ENCODE measurements around the gene C10orf95.
A peak's percentile ranks its signal among the peaks of the same experiment; 100 is the strongest.

C10orf95 gene

DNA sequence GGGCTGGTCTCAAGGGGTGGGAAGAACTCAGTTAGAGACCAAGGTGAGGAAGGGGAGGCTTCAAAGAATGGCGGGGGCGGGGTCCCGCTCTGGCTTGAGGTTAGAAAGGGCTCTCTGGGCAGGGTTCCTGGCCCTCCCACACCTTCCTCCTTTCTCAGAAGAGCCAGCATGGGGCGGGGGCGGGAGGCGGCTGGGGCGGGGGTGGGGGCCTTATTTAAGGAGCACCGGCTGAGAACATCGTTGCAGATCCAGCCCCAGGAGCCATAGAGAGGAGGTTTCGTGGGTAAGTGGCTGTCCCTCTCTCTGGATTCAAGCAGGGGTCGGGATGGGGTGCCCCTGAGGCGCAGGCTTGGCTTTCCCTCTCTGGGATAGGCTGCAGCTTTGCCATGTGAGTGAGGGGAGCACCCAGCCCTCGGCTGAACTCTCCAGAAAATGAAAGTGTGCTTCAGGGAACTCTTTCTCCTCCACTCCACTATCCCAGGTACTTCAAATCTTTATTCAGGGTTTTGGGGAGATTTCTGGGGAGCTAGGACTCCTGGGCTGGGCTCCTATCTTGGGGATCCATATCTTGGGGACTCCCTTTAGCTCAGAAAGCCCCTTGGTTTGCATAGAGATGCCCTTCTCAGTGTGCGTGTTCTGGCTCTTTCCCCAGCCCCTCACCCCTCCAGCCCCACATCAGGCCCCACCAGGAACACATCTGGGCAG lies 15.7 kb downstream of the C10orf95 start:
- peak; percentile 56 for FAIRE-seq
- no peak for DNase-seq (ENCODE audit: insufficient read length, low spot score)

DNA sequence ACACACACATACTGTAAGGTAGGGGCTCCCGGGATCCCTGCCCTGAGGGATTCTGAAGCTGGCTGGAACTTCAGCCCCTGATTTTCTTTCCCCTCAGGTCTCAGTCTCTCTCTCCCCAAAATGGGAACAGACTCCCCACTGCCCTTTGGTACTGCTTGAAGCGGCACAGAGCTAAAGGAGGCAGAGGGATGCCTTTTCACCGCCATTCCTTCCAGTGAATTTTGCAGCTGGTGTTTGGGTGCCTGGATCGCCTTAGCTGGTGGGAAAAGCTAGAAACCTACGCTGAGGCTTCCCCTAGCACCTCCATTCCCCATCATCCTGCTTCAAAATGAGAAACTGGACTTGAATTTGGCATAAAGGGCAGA lies 16.2 kb downstream of the C10orf95 start:
- DNase-seq (ENCODE audit: insufficient read length, low spot score) (no peak), FAIRE-seq (no peak)

DNA sequence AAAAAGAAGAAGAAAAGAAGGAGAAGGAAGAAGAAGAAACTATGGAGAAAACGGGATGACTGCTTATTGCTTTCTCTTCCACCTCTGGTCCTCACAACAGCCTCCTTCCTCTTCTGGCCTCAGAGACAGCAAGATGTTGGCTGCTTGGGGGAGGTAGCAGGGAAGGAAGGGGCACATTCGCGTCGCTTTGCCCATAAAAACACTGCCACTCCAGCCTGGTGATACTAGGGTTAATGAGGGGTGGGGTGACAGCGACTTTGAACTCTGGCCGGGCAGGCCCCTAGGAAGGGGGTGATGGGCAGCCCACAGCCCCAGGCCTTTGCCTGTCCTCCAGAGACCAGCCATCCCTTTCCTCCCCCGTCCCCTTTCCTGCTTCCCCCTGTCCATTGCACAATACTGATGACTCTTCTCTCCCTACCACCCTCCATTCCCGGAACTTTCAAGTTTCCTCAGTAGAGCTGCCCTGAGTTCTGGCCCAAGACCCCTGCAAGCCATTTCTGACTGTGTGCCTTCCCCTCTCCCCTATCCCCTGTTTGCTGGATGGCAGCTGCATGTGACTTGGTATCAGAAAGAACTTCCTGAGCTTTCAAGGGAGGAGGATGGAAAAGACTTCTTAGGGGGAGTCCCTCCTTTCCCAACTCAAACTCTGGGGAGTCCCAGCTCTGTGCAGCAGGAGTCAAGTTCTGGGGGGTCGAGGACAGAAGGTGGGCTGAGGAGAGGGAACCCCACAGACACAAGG lies 16.8 kb downstream of the C10orf95 start:
- FAIRE-seq (no peak), DNase-seq (ENCODE audit: insufficient read length, low spot score) (no peak)

DNA sequence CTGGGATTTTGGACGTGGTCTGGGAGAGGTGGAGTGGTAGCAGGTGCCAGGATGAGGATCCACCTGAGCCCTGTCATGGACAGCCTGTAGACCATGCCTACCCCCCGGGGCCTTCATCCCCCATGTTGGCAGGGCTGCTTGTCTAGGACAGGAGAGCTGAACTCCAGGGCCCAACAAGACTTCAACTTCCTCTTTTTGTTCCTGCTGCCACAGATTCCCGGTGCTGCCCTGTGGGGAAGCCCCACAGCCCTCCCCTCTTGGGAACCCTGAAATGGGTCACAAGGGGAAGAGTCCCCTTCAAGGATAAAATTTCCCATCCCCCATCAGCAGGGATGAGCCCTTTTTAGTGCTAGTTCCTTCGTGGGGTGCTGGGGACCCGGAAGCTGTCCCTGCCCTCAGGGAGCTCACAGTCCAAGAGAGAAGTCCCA lies 17.7 kb downstream of the C10orf95 start:
- DNase-seq (ENCODE audit: insufficient read length, low spot score) = no peak
- FAIRE-seq = no peak

DNA sequence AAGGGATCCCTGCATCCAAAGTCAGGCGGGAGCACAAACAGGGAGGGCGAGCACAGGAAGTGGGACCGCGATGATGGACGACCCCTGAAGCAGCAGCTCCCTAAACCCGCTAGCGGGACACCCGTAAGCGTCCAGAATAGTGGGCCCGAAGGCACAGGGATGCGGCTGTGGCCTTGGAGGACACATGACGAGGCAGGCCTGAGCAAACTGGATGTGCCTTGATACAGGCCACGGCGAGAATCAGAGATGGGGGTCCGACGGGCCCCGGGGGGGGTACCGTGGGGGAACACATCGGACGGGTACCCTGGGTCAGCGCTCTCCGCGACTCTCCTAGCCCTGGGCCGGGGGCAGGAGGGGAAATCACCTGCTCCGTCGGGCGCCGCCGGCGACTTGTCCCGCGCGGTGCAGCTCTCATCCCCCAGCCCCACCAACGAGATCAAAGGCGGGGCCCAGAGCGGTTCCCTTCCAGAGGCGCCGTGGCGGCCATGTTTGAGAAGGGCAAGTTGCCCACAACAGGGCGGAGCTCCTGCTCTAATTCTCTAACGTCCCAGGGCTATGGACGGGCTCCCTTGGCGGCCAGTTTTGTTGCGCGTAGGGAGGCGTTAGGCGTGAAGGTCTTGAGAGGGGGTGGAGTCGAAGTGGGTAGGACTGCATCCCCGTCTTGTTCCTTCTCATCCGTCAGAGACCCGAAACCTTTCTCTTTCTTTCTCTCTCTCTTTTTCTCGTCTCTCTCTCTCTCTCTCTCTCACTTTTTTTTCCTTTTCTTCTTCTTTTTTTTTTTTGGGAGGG lies 19.0 kb downstream of the C10orf95 start, which contains the start of gene CUEDC2:
CUEDC2 (minus strand) TSS at position 413 of the 789 bp plus-strand sequence. CDS start 7,386 bp downstream, outside the sequence.
- DNase-seq (ENCODE audit: insufficient read length, low spot score) (peak; percentile 89), FAIRE-seq (peak; percentile 98)

DNA sequence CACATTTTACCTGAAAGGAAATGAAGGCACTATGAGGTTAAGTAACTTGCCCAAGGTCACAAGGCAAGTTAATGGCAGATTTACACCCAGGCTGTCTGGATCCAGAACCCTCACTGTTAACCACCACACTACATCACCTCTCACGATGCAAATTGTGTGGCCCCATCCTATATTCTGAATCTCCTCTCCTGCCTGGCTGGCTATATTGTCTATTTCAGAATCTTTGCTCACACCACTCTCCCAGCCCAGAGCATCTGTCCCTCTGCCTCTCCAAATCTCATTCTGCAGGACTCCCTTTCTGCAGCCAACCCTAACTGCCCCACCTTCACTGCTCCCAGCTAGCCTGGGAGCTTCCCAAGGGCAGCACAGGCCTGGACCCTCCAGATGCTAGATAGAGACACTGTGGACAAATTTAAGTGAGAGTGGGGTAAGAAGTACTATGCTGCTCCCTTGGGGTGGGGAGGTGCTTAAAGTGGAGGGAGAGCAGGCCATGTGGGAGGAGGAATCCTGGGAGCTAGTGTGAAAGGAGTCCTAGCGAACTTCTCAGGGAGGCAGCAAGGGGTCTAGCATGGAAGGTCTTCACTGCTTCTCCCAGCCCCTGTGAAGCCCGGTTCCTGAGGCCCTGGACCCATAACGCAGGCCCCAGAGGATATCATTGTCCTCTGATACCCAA lies 19.8 kb downstream of the C10orf95 start:
- DNase-seq (ENCODE audit: insufficient read length, low spot score) (no peak), FAIRE-seq (no peak)

DNA sequence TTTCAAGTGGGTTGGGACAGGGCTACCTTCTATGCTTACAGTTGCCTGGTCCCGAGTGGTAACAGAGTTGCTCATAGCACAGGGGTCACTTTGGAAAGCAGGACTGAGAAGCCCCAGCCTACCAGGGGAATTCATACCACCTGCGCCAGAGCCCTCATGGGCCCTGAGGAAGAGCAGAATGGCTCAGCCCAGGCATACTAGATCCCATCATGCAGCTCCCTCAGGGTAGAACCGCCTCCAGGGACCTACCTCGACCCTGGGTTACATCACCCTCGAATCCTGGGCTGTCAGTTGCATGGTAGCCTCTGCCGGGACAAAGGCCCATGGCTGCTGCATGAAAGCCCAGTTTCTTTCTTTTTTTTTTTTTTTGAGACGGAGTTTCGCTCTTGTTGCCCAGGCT lies 21.9 kb downstream of the C10orf95 start:
- DNase-seq (ENCODE audit: insufficient read length, low spot score) (no peak), FAIRE-seq (no peak)

DNA sequence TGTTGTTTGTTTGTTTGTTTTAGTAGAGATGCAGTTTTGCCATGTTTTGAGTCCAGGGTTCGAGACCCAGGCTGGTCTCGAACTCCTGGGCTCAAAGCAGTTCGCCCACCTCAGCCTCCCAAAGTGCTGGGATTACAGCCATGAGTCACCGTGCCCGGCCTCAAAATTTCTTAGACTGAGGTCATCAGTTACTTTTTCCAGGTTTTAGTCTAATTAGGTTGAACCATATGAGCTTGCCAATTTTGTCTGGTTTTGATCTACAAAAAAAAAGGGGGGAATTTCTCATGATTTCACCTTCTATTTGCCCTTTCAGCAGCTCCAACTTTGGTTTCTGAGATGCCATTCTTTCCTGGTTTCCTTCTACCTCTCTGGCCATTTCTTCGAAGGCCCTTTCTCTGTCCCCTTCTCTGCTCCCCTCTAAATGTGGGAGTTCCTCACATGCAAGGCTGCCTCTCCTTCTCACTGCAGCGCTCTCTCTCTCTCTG lies 24.5 kb downstream of the C10orf95 start:
- no peak for DNase-seq (ENCODE audit: insufficient read length, low spot score)
- FAIRE-seq = no peak

DNA sequence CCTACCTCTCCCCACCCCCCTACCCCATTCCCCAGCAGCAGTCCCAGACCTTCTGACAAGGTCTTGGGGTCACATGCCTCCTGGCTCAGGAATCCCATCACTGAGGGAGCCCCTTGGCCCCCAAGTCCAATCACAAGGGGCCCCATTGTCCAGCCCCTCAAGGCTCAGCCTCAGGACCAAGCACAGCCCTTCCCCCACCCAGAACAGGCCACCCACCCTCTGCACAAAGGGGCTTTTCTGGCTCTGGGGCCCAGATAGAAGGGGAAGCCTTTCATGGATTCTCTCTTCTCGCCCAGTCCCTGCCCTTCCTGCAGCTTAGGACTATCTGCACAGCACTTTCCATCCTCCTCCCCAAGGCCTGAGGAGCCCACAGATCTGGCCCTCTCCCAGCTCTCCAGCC lies 25.9 kb downstream of the C10orf95 start:
- DNase-seq (ENCODE audit: insufficient read length, low spot score) = no peak
- FAIRE-seq = no peak

DNA sequence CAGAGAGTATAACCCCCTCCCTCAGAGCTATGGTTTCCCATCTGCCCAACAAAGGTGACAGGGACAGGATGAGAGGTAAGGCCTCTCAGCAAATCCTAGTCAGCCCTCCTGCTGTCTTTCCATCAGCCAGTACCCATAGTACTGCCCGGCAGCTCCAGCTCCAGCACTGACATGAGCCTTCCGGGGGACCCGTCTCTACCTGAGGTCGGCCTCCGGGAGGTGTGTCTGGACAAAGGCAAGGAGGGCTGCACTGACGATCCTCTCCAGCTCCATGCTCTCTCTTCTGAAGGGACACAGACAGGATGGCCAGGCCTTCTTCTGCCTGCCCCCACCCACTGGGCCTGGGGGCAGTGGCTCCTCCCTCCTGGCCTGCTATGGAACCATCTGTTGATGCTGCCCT lies 26.4 kb downstream of the C10orf95 start:
- no peak for FAIRE-seq

DNA sequence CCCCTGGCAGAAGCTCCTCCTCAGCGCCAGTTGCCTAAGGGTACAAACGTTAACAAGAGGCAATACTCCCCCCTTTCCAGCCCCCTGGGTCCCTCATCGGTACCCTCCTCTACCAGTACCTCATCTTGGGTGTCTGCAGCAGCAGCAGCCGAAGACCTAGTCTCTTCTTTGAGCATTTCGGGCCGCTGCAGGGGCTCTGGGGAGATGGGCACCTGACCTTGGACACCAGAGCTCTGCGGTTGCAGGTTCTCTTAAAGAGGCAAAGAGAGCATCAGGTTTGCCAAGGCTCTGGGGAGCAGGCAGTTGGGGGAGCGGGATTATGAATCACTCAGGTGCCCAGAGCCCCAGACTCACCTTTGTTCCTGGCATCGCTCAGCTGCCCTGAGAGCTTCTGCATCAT lies 27.2 kb downstream of the C10orf95 start:
- no peak for FAIRE-seq
- DNase-seq (ENCODE audit: insufficient read length, low spot score) = no peak

More for the DNA sequence above, 26.4 kb downstream of the C10orf95 start:
- no peak for DNase-seq (ENCODE audit: insufficient read length, low spot score)

DNA sequence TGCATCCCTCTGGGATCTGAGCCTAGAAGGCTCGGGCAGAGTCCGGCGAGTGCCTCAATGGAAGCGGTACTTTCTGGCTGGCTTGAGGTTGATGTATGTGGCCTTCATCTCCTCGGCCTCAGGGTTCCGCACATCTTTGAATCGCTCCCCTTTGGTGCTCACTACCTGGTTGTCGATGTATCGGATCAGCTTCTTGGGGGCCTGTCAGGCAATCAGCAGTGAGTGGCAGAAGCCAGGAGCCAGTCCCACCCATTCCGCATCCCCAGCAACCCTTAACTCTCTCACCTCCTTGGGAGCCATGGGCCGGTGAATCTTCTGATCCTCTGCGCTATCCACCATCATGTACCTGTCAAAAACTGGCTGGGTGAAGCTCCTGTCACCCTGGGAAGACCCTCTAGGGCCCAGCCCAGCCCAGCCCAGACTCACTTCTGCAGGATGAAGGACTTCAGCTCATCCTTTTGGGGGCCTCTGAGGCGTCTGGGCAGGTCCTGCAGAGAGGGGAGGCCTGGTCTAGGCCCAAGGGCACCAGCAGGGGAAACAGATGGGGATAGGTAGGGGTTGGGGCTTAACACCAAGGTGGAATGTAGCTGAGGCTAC lies 27.9 kb downstream of the C10orf95 start:
- DNase-seq (ENCODE audit: insufficient read length, low spot score) (no peak), FAIRE-seq (no peak)

DNA sequence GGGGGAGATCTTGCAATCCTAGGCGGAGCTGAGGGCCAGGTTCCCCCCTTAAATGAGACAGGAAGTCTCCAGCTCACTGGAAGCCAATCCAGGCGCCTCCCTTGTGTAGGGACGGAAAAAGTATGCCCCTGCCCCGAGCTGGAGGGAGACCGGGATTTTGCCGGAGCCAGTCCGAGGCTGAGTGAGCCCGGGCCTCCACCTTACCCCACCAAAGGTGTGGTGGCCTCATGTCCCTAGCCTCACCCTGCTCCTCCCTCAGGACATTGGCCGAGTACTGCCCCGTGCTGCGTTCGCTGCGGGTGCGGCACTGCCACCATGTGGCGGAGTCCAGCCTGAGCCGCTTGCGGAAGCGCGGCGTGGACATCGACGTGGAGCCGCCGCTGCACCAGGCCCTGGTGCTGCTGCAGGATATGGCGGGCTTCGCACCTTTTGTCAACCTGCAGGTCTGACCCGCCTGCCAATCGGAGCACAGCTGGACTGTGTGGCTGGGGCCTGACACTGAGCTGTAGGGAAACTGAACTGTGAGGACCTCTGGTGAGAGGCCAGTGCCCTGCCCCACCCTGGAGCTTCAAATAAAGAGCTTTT lies 28.7 kb downstream of the C10orf95 start:
- FAIRE-seq (peak; percentile 86), DNase-seq (ENCODE audit: insufficient read length, low spot score) (no peak)

DNA sequence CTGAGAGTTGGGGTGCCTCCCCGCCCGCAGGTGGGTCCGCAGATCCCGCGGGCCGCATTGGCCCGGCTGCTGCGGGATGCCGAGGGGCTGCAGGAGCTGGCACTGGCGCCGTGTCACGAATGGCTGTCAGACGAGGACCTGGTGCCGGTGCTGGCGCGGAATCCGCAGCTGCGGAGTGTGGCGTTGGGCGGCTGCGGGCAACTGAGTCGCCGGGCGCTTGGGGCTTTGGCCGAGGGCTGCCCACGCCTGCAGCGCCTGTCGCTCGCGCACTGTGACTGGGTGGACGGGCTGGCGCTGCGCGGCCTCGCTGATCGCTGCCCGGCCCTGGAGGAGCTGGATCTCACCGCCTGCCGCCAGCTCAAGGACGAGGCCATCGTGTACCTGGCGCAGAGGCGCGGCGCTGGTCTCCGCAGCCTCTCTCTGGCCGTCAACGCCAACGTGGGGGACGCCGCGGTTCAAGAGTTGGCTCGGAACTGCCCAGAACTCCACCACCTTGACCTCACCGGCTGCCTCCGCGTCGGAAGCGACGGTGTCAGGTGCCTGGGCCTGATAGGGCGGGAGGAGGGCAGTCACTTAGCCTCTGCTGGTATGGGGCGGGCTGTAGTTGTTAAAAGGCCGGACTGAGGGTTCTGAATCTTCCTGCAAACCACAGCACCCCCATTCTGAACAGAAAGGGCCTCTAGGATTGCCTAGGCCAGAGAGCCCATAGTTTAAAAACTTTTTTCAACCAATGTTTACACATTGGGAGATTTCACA lies 29.4 kb downstream of the C10orf95 start:
- DNase-seq (ENCODE audit: insufficient read length, low spot score) = no peak
- no peak for FAIRE-seq

DNA sequence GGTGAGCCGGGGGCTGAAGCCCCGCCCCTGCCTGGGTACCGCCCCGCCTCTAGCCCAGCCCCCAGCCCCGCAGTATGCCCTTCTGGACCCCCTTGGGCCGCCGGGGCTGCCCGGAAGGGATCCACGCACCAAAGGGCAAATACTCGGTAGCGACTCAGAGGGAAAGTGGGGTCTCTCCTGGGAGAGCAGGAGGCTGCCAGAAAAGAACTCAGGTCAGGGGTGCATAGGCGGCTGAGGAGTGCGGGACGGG lies 29.9 kb downstream of the C10orf95 start:
- DNase-seq (ENCODE audit: insufficient read length, low spot score) (no peak), FAIRE-seq (no peak)

DNA sequence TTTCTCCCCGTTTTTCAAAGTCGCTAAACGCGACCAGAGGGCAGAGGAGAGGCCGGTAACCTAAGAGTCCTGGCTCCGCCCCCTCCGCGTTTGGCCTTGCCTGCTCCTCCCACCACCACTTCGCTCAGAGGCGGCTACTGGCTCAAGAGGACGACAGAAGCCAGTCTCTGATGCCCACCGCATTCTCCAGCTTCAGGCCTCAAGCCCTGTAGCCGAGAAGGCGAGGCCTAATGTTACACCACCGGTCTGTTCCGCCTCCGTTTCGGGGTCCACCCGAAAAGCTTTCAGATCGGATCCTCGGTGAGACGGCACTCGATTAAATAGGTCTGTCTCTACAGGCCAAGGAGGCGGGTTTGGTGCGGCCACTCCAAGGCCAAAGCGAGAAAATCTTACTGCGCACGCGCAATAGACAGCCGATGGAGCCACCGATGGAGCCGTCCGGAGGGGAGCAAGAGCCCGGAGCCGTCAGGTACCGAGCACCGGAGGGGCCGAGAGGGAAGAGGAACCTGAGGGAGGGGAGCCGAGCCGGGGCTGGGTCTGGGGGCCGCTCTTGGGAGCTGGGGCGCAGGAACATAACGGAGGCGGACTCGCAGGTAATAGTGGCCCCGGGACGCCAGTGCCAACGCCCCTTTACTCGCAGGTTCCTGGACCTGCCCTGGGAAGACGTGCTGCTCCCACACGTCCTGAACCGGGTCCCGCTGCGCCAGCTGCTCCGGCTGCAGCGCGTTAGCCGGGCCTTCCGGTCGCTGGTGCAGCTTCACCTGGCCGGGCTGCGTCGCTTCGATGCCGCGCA lies 30.4 kb downstream of the C10orf95 start, which contains the start of gene FBXL15:
FBXL15 (plus strand) TSS at position 123 of the 793 bp plus-strand sequence; CDS start at position 417, 294 bp downstream.
- FAIRE-seq = peak; percentile 96
- DNase-seq (ENCODE audit: insufficient read length, low spot score) = peak; percentile 96

DNA sequence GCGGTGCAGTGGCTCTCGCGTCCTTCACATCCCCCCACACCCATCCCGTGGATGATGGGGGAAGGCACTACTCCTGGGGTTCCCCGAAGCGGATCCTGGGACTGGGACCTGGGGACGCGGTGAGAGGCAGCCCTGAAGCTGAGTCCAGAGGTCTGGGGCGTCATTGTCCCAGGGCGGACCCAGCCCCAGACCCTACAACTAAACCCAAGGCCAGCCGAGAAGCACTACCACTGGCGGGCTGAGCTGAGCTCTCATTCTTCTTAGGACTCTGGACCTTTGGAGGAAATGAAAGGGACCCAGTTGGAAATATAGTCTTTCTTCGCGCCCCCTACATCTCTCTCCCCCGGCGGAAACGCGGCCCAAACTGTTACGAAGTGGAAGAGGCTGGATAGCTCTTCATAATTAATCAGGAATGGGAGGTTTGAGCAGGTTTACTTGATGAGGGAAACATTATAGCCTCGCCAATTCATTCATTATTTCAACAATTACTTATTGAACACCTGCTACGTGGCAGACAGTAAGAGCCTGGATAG lies 31.1 kb downstream of the C10orf95 start:
- FAIRE-seq (no peak), DNase-seq (ENCODE audit: insufficient read length, low spot score) (no peak)

All from GM19239 (cell line).